Heart right ventricle (tissue), 16 donors: ENCODE measurements around the gene TSPAN9. TPM values are rescaled to one million over a fixed set of nuclear protein-coding genes. Genes with fewer than 3 reads are reported as not detected.

ENCODE experiments used
- ATAC-seq, 8 donors: fragments of 200-7000 bp; cut with Tn5 transposase; one replicate each; pipeline ENCODE4 v1.9.1; 2020; ENCODE audit warnings: mild to moderate bottlenecking in 8 of 8, moderate library complexity in 8 of 8, moderate number of reproducible peaks in 1 of 8
- DNase-seq, 2 donors: peaks; one replicate each; pipeline ENCODE4 v3.0.0-alpha.2; 2020
- H3K27ac ChIP-seq, 10 donors: fragments of 200-600 bp; sonication (generic) in 2 of 10; one replicate each; pipeline versions ENCODE4 v1.5.0 to v1.8.0; 2020 to 2022; ENCODE audit warnings: mild to moderate bottlenecking in 3 of 10
- H3K27me3 ChIP-seq, 7 donors: fragments of 200-600 bp; one replicate each; pipeline ENCODE4 v1.8.0; 2021 to 2022; ENCODE audit warnings: mild to moderate bottlenecking in 2 of 7
- H3K36me3 ChIP-seq, 9 donors: fragments of 200-600 bp; sonication (generic) in 1 of 9; one replicate each; pipeline versions ENCODE4 v1.5.0 to v1.8.0; 2020 to 2022; ENCODE audit warnings: mild to moderate bottlenecking in 2 of 9
- H3K4me1 ChIP-seq, 9 donors: fragments of 200-600 bp; sonication (generic) in 1 of 9; one replicate each; pipeline versions ENCODE4 v1.5.0 to v1.8.0; 2020 to 2022; ENCODE audit warnings: mild to moderate bottlenecking in 4 of 9
- H3K4me3 ChIP-seq, 10 donors: fragments of 200-600 bp; sonication (generic) in 2 of 10; one replicate each; pipeline versions ENCODE4 v1.5.0 to v1.8.0; 2020 to 2022; ENCODE audit warnings: mild to moderate bottlenecking in 7 of 10, moderate library complexity in 2 of 10
- H3K9me3 ChIP-seq, 11 donors: fragments of 200-600 bp in 10 of 11; sonication (generic) in 2 of 11; one replicate each; pipeline versions ENCODE4 v1.5.0 to v1.8.0; 2013 to 2022; ENCODE audit warnings: mild to moderate bottlenecking in 2 of 11, control low read depth in 1 of 11, moderate library complexity in 1 of 11
- CTCF ChIP-seq, 9 donors: fragments of 200-600 bp; sonication (generic) in 2 of 9; IDR thresholded peaks; one replicate each; pipeline versions ENCODE4 v1.5.0 to v1.8.0; 2021 to 2022; ENCODE audit warnings: antibody characterized with exemption in 9 of 9, mild to moderate bottlenecking in 5 of 9, moderate library complexity in 1 of 9
- WGBS, 2 donors: extraction: QIAGEN DNeasy Blood & Tissue Kit; methylation state at CpG; one replicate each; pipeline ENCODE4 v1.1.7; 2013; ENCODE audit warnings: inconsistent platforms in 1 of 2; 5-methylcytosine and 5-hydroxymethylcytosine counted together
- intact Hi-C, 10 donors: fragments of 100-400 bp; cut with DNase I; formaldehyde crosslinking; loops; one replicate each; pipeline versions ENCODE4 v1.11.1 to v1.14.2; 2022
- polyA plus RNA-seq, 2 donors: library from polyadenylated mRNA; stranded (reverse); fragments of 200-250 nt; gene quantifications; one replicate each; pipeline ENCODE4 v1.2.3, GENCODE V29; 2013
- total RNA-seq, 10 donors: library from RNA; stranded (reverse); fragmentation: NEBNext Ultra II Directional in 3 of 10; extraction: Animal tissue kit (Norgen Biotek cat#: 25700) in 3 of 10; gene quantifications; one replicate each; pipeline versions ENCODE4 v1.2.1 to v1.2.4, GENCODE V29; 2021 to 2023
- donor health status: Arrhythmogenic right ventricular cardiomyopathy.
- donor health status: ischemic (EF 13 %, LVEDD 7.1; RV severe dilation, severe dysfunction).
- donor health status: healthy with polysubstance abuse.
- donor health status: DM: no; HTN: yes; CAD: no.
- donor health status: DM: no; HTN: no; CAD: no.
- donor health status: ischemic (EF 25% LVEDD 6.9; RV normal size, moderate dysfunction).
- donor health status: ischemic (EF 25% LVEDD 5.7; RV mildly dilated, moderate dysfunction).
- donor health status: healthy.
- donor health status: DM: yes; HTN: yes; CAD: no.
- donor health status: Ischemic cardiomyopathy.
- donor health status: ischemic (EF 35%, LVEDD 5.7; RV mildly dilated, moderate dysfunction).
- donor health status: nonischemic (EF 11% LVEDD 7.7; RV severe dilation, severe dysfunction).
- donor health status: DM: yes; HTN: yes; CAD: no.
- donor health status: PGD.
- donor health status: ischemic (EF 29% LVEDD 5.4; RV normal size, mild dysfunction).
- donor health status: nonischemic (EF 23%, LVEDD 6.1; RV moderate dilation, normal function).

TSPAN9 gene
- total and polyA plus RNA-seq, 12 donors, result 63.0 to 401 (median 251) TPM

- 20 to 36% methylated on average over 8 of the region's 8 CpGs for WGBS, 2 donors
- peaks cover 0 to 41% (median 7%) of the 10 kb centered on the region in 9 donors for H3K4me1 ChIP-seq
- no peaks in the 10 kb centered on the region for H3K9me3 ChIP-seq
- peak in 7 of 8 donors; percentile 26 to 64 (median 33) for ATAC-seq
- DNase-seq, result no peak
- H3K27me3 ChIP-seq, result no peaks in the 10 kb centered on the region
- no peak for TF ChIP-seq CTCF (IDR thresholded peaks at IDR 0.05)
- H3K27ac ChIP-seq, result peak overlapping the region in 6 of 10 donors; percentile 13 to 72 (median 55)
- intact Hi-C loops, result no loop called here
- H3K36me3 ChIP-seq, result no peaks in the 10 kb centered on the region
- no peak overlapping the region for H3K4me3 ChIP-seq
Measured at GRCh38 chr12:3047961-3048360, 29.2 kb upstream of the TSPAN9 start.

- ATAC-seq, result no peak
- intact Hi-C loops, result no loop called here
- H3K27ac ChIP-seq, result peak overlapping the region in 2 of 10 donors; percentile 41 to 60
- H3K27me3 ChIP-seq, result no peaks in the 10 kb centered on the region
- peaks cover 0 to 41% (median 5%) of the 10 kb centered on the region in 9 donors for H3K4me1 ChIP-seq
- H3K36me3 ChIP-seq, result no peaks in the 10 kb centered on the region
- TF ChIP-seq CTCF (IDR thresholded peaks at IDR 0.05), result no peak
- no peak for DNase-seq
- H3K4me3 ChIP-seq, result no peak overlapping the region
- WGBS, 2 donors, result 96 to 99% methylated on average over 4 of the region's 4 CpGs
- no peaks in the 10 kb centered on the region for H3K9me3 ChIP-seq
Measured at GRCh38 chr12:3048540-3048939, 28.6 kb upstream of the TSPAN9 start.

DNA sequence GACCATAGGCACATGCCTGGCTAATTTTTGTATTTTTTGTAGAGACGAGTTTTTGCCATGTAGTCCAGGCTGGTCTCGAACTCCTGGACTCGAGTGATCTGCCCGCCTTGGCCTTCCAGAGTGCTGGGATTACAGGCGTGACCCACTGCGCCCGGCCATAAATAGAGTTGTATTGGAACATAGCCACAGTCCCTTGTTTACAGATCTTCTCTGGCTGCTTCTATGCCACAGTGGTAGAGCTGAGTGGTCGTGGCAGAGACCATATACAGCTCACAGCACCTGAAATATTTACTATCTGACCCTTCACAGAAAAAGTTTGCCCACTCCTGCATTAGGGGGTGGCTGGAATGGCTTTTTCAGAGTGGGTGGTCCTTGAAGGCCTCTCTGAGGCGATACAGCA lies 28.0 kb upstream of the TSPAN9 start:
- intact Hi-C loops, result no loop called here
- no peak for DNase-seq
- no peak overlapping the region for H3K27ac ChIP-seq

GRCh38 chr12:3049611-3050249 lies 27.4 kb upstream of the TSPAN9 start:
- TF ChIP-seq CTCF (IDR thresholded peaks at IDR 0.05), result no peak
- Histone ChIP-seq H3K27ac (no peak overlapping the region), H3K36me3 (no peaks in the 10 kb centered on the region), H3K9me3 (no peaks in the 10 kb centered on the region), H3K4me3 (no peak overlapping the region), H3K27me3 (no peaks in the 10 kb centered on the region), H3K4me1 (peaks cover 0 to 39% (median 5%) of the 10 kb centered on the region in 9 donors)
- WGBS, 2 donors, result 76 to 77% methylated on average over 11 of the region's 11 CpGs
- no peak for ATAC-seq
- DNase-seq, result no peak
- intact Hi-C loops, result no loop called here

More for the DNA sequence above, 28.0 kb upstream of the TSPAN9 start:
- Histone ChIP-seq H3K36me3 (no peaks in the 10 kb centered on the region), H3K27me3 (no peaks in the 10 kb centered on the region), H3K4me1 (peaks cover 0 to 41% (median 5%) of the 10 kb centered on the region in 9 donors), H3K4me3 (no peak overlapping the region), H3K9me3 (no peaks in the 10 kb centered on the region)
- 81% methylated on average over 9 of the region's 9 CpGs for WGBS, 2 donors
- no peak for TF ChIP-seq CTCF (IDR thresholded peaks at IDR 0.05)
- ATAC-seq, result no peak
